Testis (tissue), 3 donors: Measurements from ENCODE around the gene PAGR1. TPM values are rescaled to one million over a fixed set of nuclear protein-coding genes. Genes with fewer than 3 reads are reported as not detected.
A peak's percentile ranks its signal among the peaks of the same experiment; 100 is the strongest.

ENCODE experiments used
- DNase-seq: peaks from one replicate; pipeline ENCODE4 v3.0.0-alpha.2; 2019
- H3K27ac ChIP-seq, 2 donors: fragments of 200-600 bp; sonication (generic); one replicate each; pipeline ENCODE4 v1.5.1; 2019
- H3K27me3 ChIP-seq: fragments of 200-600 bp; sonication (generic); one replicate; pipeline ENCODE4 v1.5.1; 2019
- H3K36me3 ChIP-seq: fragments of 200-600 bp; sonication (generic); one replicate; pipeline ENCODE4 v1.5.1; 2017; ENCODE audit warnings: low read depth; ENCODE audit errors: missing control alignments
- H3K4me1 ChIP-seq: fragments of 200-600 bp; sonication (generic); one replicate; pipeline ENCODE4 v1.5.1; 2019
- H3K4me3 ChIP-seq, 2 donors: fragments of 200-600 bp; sonication (generic); one replicate each; pipeline ENCODE4 v1.5.1; 2017 to 2019
- H3K9me3 ChIP-seq: fragments of 200-600 bp; sonication (generic); one replicate; pipeline ENCODE4 v1.5.1; 2017
- CTCF ChIP-seq, 3 experiments: fragments of 450-650 bp in 2 of 3; fragments of 200-600 bp in 1 of 3; sonication (generic) in 1 of 3; IDR thresholded peaks; one replicate each; pipeline ENCODE4 v1.5.1; 2016 to 2019; ENCODE audit warnings: antibody characterized with exemption in 3 of 3, mild to moderate bottlenecking in 2 of 3, moderate library complexity in 1 of 3
- POLR2A ChIP-seq: fragments of 450-650 bp; IDR thresholded peaks from one replicate; pipeline ENCODE4 v1.6.1; 2017; ENCODE audit warnings: antibody characterized with exemption, mild to moderate bottlenecking, moderate library complexity
- WGBS, 2 donors: methylation state at CpG; one replicate each; pipeline ENCODE4 v1.1.5; 2018; 5-methylcytosine and 5-hydroxymethylcytosine counted together
- intact Hi-C: fragments of 100-400 bp; cut with DNase I; formaldehyde crosslinking; loops from one replicate; pipeline ENCODE4 v1.15.1; 2023; ENCODE audit warnings: low total_unique reads
- polyA plus RNA-seq: library from polyadenylated mRNA; stranded (reverse); fragments of 350-450 nt; fragmentation: Illumina TruSeq; extraction: RNeasy Lipid Tissue Mini Kit (QIAGEN cat#74804); gene quantifications from one replicate; pipeline ENCODE4 v1.2.3, GENCODE V29; 2014; ENCODE audit warnings: low read depth, low replicate concordance; ENCODE audit not compliant: insufficient read depth
- total RNA-seq, 2 donors: library from RNA; depleted of rRNA; stranded (reverse); fragments of >200 nt; gene quantifications; one replicate each; pipeline ENCODE4 v1.2.3, GENCODE V29; 2016

Gene PAGR1
- total and polyA plus RNA-seq, 3 donors from 2014 or later, result 36.1 to 68.4 (median 53.0) TPM

DNA sequence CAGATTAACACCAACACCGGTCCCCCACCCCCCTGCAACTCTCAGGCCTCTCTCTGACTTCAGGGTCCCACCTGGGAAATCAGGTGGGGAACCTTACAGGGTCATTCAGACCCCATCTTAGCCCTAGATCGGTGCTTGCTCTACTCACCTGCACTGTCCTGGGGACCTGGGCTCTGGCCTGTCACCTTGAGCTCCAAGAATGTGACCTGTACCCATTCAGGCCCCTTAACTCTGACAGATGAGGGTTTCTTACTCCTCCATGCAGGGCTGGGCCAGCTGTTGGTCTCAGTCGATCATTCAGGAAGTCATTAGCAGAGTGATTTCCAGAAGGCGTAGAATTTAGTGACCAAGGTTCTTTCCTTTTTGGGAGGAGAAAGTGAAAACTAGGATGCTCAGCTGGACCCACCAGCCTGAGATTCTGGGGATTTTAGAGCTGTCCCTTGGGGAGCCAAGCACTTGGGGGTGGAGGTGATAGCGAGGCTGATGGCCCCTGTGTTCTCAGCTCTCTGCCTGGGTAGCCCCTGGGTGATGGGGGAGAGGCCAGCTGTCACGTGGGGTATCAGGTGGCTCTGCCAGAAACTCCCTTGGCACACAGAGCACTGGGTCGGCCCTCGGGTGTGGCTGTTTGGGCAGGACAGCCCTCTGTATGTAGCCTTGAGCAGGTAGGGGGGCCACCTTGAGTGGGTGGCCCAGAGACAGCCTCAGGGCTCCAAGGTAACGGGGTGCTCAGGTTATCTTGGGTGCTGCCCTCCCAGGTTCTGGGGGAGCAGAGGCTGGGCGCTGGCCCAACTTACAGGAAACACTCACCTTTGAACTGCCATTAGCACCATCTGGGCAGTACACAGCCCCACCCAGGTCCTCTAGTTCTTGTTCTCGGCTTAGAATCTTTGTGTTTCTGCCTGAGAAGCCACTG, 5.0 kb downstream of the PAGR1 start:
- Histone ChIP-seq H3K27ac (peak overlapping the region; percentile 91 to 93), H3K36me3 (no peaks in the 10 kb centered on the region), H3K9me3 (no peaks in the 10 kb centered on the region), H3K4me3 (peak overlapping the region; percentile 63 to 70), H3K4me1 (peaks cover 63% of the 10 kb centered on the region), H3K27me3 (no peaks in the 10 kb centered on the region)
- TF ChIP-seq CTCF (IDR thresholded peaks at IDR 0.05) (no peak), POLR2A (no peak)
- 21 to 38% methylated on average over 7 to 11 of the region's 11 CpGs for WGBS, 2 donors
- intact Hi-C loops, result no loop called here
- DNase-seq, result peak; percentile 87

GRCh38 chr16:29821643-29822115, 5.7 kb downstream of the PAGR1 start:
- H3K9me3 ChIP-seq, result no peaks in the 10 kb centered on the region
- no peak for TF ChIP-seq CTCF (IDR thresholded peaks at IDR 0.05)
- no peak for TF ChIP-seq POLR2A
- H3K27me3 ChIP-seq, result no peaks in the 10 kb centered on the region
- peaks cover 70% of the 10 kb centered on the region for H3K4me1 ChIP-seq
- no peak for DNase-seq
- intact Hi-C loops, result no loop called here
- WGBS, 2 donors, result 27% methylated on average over 7 of the region's 7 CpGs
- peak overlapping the region; percentile 63 to 70 for H3K4me3 ChIP-seq
- H3K36me3 ChIP-seq, result no peaks in the 10 kb centered on the region
- H3K27ac ChIP-seq, result peak overlapping the region; percentile 91 to 93

- no peak for TF ChIP-seq CTCF (IDR thresholded peaks at IDR 0.05)
- TF ChIP-seq POLR2A, result no peak
- Histone ChIP-seq H3K9me3 (no peaks in the 10 kb centered on the region), H3K27ac (peak overlapping the region; percentile 88 to 91), H3K4me3 (no peak overlapping the region), H3K27me3 (no peaks in the 10 kb centered on the region), H3K4me1 (peaks cover 84% of the 10 kb centered on the region), H3K36me3 (no peaks in the 10 kb centered on the region)
- no peak for DNase-seq
- 29 to 39% methylated on average over 7 of the region's 7 CpGs for WGBS, 2 donors
- intact Hi-C loops, result no loop called here
Observed at GRCh38 chr16:29824589-29825144, 8.7 kb downstream of the PAGR1 start.

DNA sequence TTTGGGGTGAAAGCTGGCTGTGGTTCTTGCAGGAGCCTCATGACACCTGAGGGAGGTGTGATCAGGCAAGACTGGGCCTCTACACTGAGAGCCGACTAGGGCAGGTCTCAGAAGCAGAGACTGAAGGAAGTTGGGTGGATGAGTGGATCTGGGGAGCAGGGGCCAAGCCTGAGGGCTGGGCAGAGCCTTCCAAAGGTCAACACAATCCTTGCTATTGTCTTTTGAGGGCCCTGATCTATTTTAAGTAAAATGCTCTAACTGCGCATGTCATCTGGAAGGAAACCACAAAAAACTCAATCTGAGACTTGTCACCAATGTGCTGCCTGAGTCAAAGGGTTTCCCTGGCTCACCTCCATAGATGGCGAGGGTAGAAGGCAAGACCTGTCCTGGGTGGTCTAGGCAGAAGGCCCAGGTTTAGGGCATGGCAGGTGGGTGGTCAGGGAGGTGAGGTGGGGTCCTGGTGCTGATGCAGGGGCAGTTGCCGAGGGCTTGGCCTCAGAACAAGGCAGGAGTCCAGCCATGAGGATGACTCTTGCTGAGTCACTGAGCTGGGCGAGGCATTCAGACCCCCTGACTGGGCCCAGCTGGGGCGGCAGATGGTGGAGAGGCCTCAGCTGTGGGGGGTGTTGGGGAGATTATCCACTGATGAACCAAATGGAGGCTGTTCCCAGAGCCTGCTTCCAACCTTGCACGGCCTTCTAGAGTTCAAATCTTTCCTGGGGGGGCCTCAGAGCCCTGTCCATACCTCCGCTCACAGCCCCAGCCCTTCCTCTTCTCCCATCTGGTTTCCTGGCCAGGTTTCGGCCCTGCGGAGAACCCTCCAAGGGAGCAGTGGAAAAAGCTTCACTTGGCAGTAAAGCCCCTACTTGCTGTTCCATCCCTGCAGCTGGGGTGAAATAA, 9.4 kb downstream of the PAGR1 start:
- Histone ChIP-seq H3K36me3 (no peaks in the 10 kb centered on the region), H3K4me1 (peaks cover 79% of the 10 kb centered on the region), H3K27me3 (no peaks in the 10 kb centered on the region), H3K4me3 (no peak overlapping the region), H3K9me3 (no peaks in the 10 kb centered on the region), H3K27ac (peak overlapping the region; percentile 88 to 91)
- WGBS, 2 donors, result 34 to 59% methylated on average over 7 to 10 of the region's 10 CpGs
- no peak for TF ChIP-seq CTCF (IDR thresholded peaks at IDR 0.05)
- DNase-seq, result no peak
- intact Hi-C loops, result no loop called here
